HEK293 (cell line): ENCODE measurements around the gene PODXL2.

Experiments used
- EGR2 ChIP-seq: fragments of 450-650 bp; formaldehyde crosslinking; IDR thresholded peaks from 2 replicates; pipeline ENCODE4 v1.5.1; 2016; ENCODE audit warnings: low read depth, missing biosample characterization, missing genetic modification characterization
- KLF7 ChIP-seq: fragments of 450-650 bp; formaldehyde crosslinking; IDR thresholded peaks from 2 replicates; pipeline ENCODE4 v1.5.1; 2016; ENCODE audit warnings: missing biosample characterization, missing genetic modification characterization, borderline replicate concordance
- KLF8 ChIP-seq: fragments of 450-650 bp; formaldehyde crosslinking; IDR thresholded peaks from 2 replicates; pipeline ENCODE4 v1.5.1; 2016; ENCODE audit warnings: missing biosample characterization, missing genetic modification characterization
- KLF9 ChIP-seq: fragments of 450-650 bp; formaldehyde crosslinking; IDR thresholded peaks from 2 replicates; pipeline ENCODE4 v1.5.1; 2016; ENCODE audit warnings: missing biosample characterization, missing genetic modification characterization, low read depth
- SCRT1 ChIP-seq: fragments of 450-650 bp; formaldehyde crosslinking; IDR thresholded peaks from 2 replicates; pipeline ENCODE4 v1.5.1; 2016; ENCODE audit warnings: missing biosample characterization, missing genetic modification characterization, borderline replicate concordance
- SP2 ChIP-seq: fragments of 450-650 bp; formaldehyde crosslinking; IDR thresholded peaks from 2 replicates; pipeline ENCODE4 v1.5.1; 2016; ENCODE audit warnings: missing biosample characterization, missing genetic modification characterization
- YY2 ChIP-seq: fragments of 450-650 bp; formaldehyde crosslinking; IDR thresholded peaks from 2 replicates; pipeline ENCODE4 v1.5.1; 2016; ENCODE audit warnings: missing biosample characterization, missing genetic modification characterization
- ZBTB20 ChIP-seq: fragments of 450-650 bp; formaldehyde crosslinking; IDR thresholded peaks from 2 replicates; pipeline ENCODE4 v1.5.1; 2016; ENCODE audit warnings: missing biosample characterization, missing genetic modification characterization
- ZBTB8A ChIP-seq: fragments of 450-650 bp; formaldehyde crosslinking; IDR thresholded peaks from 2 replicates; pipeline ENCODE4 v1.5.1; 2016; ENCODE audit warnings: missing biosample characterization, missing genetic modification characterization
- ZNF10 ChIP-seq: fragments of 450-650 bp; formaldehyde crosslinking; IDR thresholded peaks from 2 replicates; pipeline ENCODE4 v1.5.1; 2017; ENCODE audit warnings: missing biosample characterization, missing genetic modification characterization
- ZNF121 ChIP-seq: fragments of 450-650 bp; formaldehyde crosslinking; IDR thresholded peaks from 2 replicates; pipeline ENCODE4 v1.5.1; 2016; ENCODE audit warnings: missing biosample characterization, missing genetic modification characterization
- ZNF133 ChIP-seq: fragments of 450-650 bp; formaldehyde crosslinking; IDR thresholded peaks from 2 replicates; pipeline ENCODE4 v1.5.1; 2016; ENCODE audit warnings: missing biosample characterization, missing genetic modification characterization
- ZNF138 ChIP-seq: fragments of 450-650 bp; formaldehyde crosslinking; IDR thresholded peaks from 2 replicates; pipeline ENCODE4 v1.5.1; 2016; ENCODE audit warnings: missing biosample characterization, missing genetic modification characterization, borderline replicate concordance
- ZNF146 ChIP-seq: fragments of 450-650 bp; formaldehyde crosslinking; IDR thresholded peaks from 2 replicates; pipeline ENCODE4 v1.5.1; 2016; ENCODE audit warnings: missing biosample characterization, missing genetic modification characterization
- ZNF16 ChIP-seq: fragments of 450-650 bp; formaldehyde crosslinking; IDR thresholded peaks from 2 replicates; pipeline ENCODE4 v1.5.1; 2016; ENCODE audit warnings: low read depth, missing biosample characterization, missing genetic modification characterization
- ZNF202 ChIP-seq: fragments of 450-650 bp; formaldehyde crosslinking; IDR thresholded peaks from 2 replicates; pipeline ENCODE4 v1.5.1; 2016; ENCODE audit warnings: missing biosample characterization, missing genetic modification characterization, borderline replicate concordance
- ZNF223 ChIP-seq: fragments of 450-650 bp; formaldehyde crosslinking; IDR thresholded peaks from 2 replicates; pipeline ENCODE4 v1.5.1; 2016; ENCODE audit warnings: missing biosample characterization, missing genetic modification characterization
- ZNF335 ChIP-seq: fragments of 450-650 bp; formaldehyde crosslinking; conservative IDR thresholded peaks from 2 replicates; pipeline ENCODE4 v1.5.1; 2016; ENCODE audit warnings: missing biosample characterization, missing genetic modification characterization
- ZNF341 ChIP-seq: fragments of 450-650 bp; formaldehyde crosslinking; IDR thresholded peaks from 2 replicates; pipeline ENCODE4; 2016; ENCODE audit warnings: low read depth, missing biosample characterization, missing genetic modification characterization
- ZNF354C ChIP-seq: fragments of 450-650 bp; formaldehyde crosslinking; IDR thresholded peaks from 2 replicates; pipeline ENCODE4 v1.5.1; 2016; ENCODE audit warnings: missing biosample characterization, missing genetic modification characterization, low read depth, borderline replicate concordance
- ZNF423 ChIP-seq: fragments of 450-650 bp; formaldehyde crosslinking; IDR thresholded peaks from 2 replicates; pipeline ENCODE4 v1.5.1; 2016; ENCODE audit warnings: missing biosample characterization, missing genetic modification characterization
- ZNF558 ChIP-seq: fragments of 450-650 bp; formaldehyde crosslinking; IDR thresholded peaks from 2 replicates; pipeline ENCODE4 v1.5.1; 2016; ENCODE audit warnings: missing biosample characterization, missing genetic modification characterization
- ZNF561 ChIP-seq: fragments of 450-650 bp; IDR thresholded peaks from 2 replicates; pipeline ENCODE4 v1.5.1; 2018; ENCODE audit warnings: missing biosample characterization, missing genetic modification characterization, borderline replicate concordance
- ZNF585B ChIP-seq: fragments of 450-650 bp; formaldehyde crosslinking; IDR thresholded peaks from 2 replicates; pipeline ENCODE4 v1.5.1; 2016; ENCODE audit warnings: missing biosample characterization, missing genetic modification characterization
- ZNF654 ChIP-seq: fragments of 450-650 bp; formaldehyde crosslinking; IDR thresholded peaks from 2 replicates; pipeline ENCODE4 v1.5.1; 2016; ENCODE audit warnings: low read depth, missing biosample characterization, missing genetic modification characterization
- ZNF660 ChIP-seq: fragments of 450-650 bp; IDR thresholded peaks from 2 replicates; pipeline ENCODE4 v1.5.1; 2018; ENCODE audit warnings: missing biosample characterization, mild to moderate bottlenecking, missing genetic modification characterization
- ZNF76 ChIP-seq: fragments of 450-650 bp; formaldehyde crosslinking; IDR thresholded peaks from 2 replicates; pipeline ENCODE4; 2016; ENCODE audit warnings: low read depth, missing biosample characterization, missing genetic modification characterization, borderline replicate concordance
- ZNF768 ChIP-seq: fragments of 450-650 bp; formaldehyde crosslinking; IDR thresholded peaks from 2 replicates; pipeline ENCODE4 v1.5.1; 2018; ENCODE audit warnings: missing biosample characterization, mild to moderate bottlenecking, missing genetic modification characterization
- ZNF777 ChIP-seq: fragments of 450-650 bp; formaldehyde crosslinking; IDR thresholded peaks from 2 replicates; pipeline ENCODE4 v1.5.1; 2017; ENCODE audit warnings: missing biosample characterization, missing genetic modification characterization, borderline replicate concordance
- ZSCAN16 ChIP-seq: fragments of 450-650 bp; formaldehyde crosslinking; IDR thresholded peaks from 2 replicates; pipeline ENCODE4 v1.5.1; 2016; ENCODE audit warnings: missing biosample characterization, missing genetic modification characterization
- TF ChIP-seq, protein P1 (sequence below): fragments of 450-650 bp; formaldehyde crosslinking; IDR thresholded peaks from 2 replicates; pipeline ENCODE4 v1.5.1; 2017; ENCODE audit warnings: missing biosample characterization, missing genetic modification characterization
- TF ChIP-seq, protein P2 (sequence below): fragments of 450-650 bp; formaldehyde crosslinking; IDR thresholded peaks from 2 replicates; pipeline ENCODE4 v1.5.1; 2016; ENCODE audit warnings: missing biosample characterization, missing genetic modification characterization
- TF ChIP-seq, protein P3 (sequence below): fragments of 450-650 bp; formaldehyde crosslinking; IDR thresholded peaks from 2 replicates; pipeline ENCODE4 v1.5.1; 2017; ENCODE audit warnings: missing biosample characterization, missing genetic modification characterization
- TF ChIP-seq, protein P4 (sequence below): sonication (generic); formaldehyde crosslinking; IDR thresholded peaks from 2 replicates; pipeline ENCODE4 v1.8.1; 2022; ENCODE audit warnings: mild to moderate bottlenecking, moderate library complexity, missing genetic modification reagents
- TF ChIP-seq, protein P5 (sequence below): fragments of 450-650 bp; formaldehyde crosslinking; IDR thresholded peaks from 2 replicates; pipeline ENCODE4 v1.5.1; 2016; ENCODE audit warnings: missing biosample characterization, missing genetic modification characterization

PODXL2 gene

DNA sequence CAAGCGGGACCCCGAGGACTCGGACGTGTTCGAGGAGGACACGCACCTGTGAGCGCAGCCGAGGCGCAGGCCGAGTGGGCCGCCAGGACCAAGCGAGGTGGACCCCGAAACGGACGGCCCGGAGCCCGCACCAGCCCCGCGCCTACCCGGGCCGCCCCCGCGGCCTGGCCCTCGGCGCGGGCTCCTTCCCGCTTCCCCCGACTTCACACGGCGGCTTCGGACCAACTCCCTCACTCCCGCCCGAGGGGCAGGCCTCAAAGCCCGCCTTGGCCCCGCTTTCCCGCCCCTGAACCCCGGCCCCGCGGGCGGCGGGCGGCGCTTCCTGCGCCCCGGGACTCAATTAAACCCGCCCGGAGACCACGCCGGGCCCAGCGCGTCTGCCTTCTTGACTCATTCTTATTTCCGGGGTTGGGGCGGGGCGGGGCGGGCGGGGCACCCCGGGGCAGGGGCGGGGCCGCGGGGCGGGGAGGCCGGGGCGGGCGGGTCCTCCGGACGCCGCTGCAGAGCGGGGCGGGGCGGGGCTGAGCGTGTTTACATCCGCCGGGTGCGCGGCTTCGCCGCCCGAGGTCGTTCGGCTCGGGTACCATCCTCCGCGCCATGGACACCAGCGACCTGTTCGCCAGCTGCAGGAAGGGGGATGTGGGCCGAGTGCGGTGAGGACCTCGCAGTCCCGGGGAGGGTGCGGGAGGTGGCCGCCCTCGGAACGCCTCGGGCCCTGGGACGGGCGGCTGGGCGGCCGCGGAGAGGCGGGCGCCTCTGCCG lies 43.6 kb downstream of the PODXL2 start, which contains the start of gene ABTB1 (continued):
- TF ChIP-seq, protein P1, sequence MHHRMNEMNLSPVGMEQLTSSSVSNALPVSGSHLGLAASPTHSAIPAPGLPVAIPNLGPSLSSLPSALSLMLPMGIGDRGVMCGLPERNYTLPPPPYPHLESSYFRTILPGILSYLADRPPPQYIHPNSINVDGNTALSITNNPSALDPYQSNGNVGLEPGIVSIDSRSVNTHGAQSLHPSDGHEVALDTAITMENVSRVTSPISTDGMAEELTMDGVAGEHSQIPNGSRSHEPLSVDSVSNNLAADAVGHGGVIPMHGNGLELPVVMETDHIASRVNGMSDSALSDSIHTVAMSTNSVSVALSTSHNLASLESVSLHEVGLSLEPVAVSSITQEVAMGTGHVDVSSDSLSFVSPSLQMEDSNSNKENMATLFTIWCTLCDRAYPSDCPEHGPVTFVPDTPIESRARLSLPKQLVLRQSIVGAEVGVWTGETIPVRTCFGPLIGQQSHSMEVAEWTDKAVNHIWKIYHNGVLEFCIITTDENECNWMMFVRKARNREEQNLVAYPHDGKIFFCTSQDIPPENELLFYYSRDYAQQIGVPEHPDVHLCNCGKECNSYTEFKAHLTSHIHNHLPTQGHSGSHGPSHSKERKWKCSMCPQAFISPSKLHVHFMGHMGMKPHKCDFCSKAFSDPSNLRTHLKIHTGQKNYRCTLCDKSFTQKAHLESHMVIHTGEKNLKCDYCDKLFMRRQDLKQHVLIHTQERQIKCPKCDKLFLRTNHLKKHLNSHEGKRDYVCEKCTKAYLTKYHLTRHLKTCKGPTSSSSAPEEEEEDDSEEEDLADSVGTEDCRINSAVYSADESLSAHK (tag by site-specific recombination), result no peak
- TF ChIP-seq ZNF16 (tag by site-specific recombination) (no peak), ZNF121 (tag by site-specific recombination) (no peak), ZNF202 (tag by site-specific recombination) (no peak), ZNF777 (tag by site-specific recombination) (no peak), ZNF423 (tag by site-specific recombination) (no peak), ZNF561 (tag by site-specific recombination) (no peak), ZNF768 (tag by site-specific recombination) (no peak), ZBTB20 (tag by site-specific recombination) (peak; percentile 16; the same call in 1 of the 2 replicates), KLF8 (tag by site-specific recombination) (no peak), KLF7 (tag by site-specific recombination) (no peak), ZNF138 (no peak), ZNF585B (tag by site-specific recombination) (no peak), ZNF223 (tag by site-specific recombination) (no peak), ZNF76 (no peak), SP2 (tag by site-specific recombination) (peak; percentile 52), ZNF558 (tag by site-specific recombination) (no peak), ZNF341 (tag by site-specific recombination) (no peak), YY2 (tag by site-specific recombination) (no peak), SCRT1 (tag by site-specific recombination) (no peak), ZNF654 (tag by site-specific recombination) (no peak), ZNF354C (tag by site-specific recombination) (no peak), EGR2 (tag by site-specific recombination) (no peak), ZBTB8A (peak; percentile 60), ZNF660 (tag by site-specific recombination) (0 out of 2 replicates have a peak, but pooled peaks have one; percentile 42), ZNF10 (tag by site-specific recombination) (no peak), ZNF133 (tag by site-specific recombination) (no peak), KLF9 (0 out of 2 replicates have a peak, but pooled peaks have one; percentile 12), ZNF335 (tag by site-specific recombination) (peak; percentile 34; the same call in 1 of the 2 replicates), ZSCAN16 (tag by site-specific recombination) (no peak), ZNF146 (tag by site-specific recombination) (no peak)
- TF ChIP-seq, protein P2, sequence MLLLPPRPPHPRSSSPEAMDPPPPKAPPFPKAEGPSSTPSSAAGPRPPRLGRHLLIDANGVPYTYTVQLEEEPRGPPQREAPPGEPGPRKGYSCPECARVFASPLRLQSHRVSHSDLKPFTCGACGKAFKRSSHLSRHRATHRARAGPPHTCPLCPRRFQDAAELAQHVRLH (tag by site-specific recombination), result no peak
- TF ChIP-seq, protein P3, sequence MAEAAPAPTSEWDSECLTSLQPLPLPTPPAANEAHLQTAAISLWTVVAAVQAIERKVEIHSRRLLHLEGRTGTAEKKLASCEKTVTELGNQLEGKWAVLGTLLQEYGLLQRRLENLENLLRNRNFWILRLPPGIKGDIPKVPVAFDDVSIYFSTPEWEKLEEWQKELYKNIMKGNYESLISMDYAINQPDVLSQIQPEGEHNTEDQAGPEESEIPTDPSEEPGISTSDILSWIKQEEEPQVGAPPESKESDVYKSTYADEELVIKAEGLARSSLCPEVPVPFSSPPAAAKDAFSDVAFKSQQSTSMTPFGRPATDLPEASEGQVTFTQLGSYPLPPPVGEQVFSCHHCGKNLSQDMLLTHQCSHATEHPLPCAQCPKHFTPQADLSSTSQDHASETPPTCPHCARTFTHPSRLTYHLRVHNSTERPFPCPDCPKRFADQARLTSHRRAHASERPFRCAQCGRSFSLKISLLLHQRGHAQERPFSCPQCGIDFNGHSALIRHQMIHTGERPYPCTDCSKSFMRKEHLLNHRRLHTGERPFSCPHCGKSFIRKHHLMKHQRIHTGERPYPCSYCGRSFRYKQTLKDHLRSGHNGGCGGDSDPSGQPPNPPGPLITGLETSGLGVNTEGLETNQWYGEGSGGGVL (tag by site-specific recombination), result no peak
- TF ChIP-seq, protein P4, sequence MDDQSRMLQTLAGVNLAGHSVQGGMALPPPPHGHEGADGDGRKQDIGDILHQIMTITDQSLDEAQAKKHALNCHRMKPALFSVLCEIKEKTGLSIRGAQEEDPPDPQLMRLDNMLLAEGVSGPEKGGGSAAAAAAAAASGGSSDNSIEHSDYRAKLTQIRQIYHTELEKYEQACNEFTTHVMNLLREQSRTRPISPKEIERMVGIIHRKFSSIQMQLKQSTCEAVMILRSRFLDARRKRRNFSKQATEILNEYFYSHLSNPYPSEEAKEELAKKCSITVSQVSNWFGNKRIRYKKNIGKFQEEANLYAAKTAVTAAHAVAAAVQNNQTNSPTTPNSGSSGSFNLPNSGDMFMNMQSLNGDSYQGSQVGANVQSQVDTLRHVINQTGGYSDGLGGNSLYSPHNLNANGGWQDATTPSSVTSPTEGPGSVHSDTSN (CRISPR knock-in tag), result no peak
- TF ChIP-seq, protein P5, sequence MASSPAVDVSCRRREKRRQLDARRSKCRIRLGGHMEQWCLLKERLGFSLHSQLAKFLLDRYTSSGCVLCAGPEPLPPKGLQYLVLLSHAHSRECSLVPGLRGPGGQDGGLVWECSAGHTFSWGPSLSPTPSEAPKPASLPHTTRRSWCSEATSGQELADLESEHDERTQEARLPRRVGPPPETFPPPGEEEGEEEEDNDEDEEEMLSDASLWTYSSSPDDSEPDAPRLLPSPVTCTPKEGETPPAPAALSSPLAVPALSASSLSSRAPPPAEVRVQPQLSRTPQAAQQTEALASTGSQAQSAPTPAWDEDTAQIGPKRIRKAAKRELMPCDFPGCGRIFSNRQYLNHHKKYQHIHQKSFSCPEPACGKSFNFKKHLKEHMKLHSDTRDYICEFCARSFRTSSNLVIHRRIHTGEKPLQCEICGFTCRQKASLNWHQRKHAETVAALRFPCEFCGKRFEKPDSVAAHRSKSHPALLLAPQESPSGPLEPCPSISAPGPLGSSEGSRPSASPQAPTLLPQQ (tag by site-specific recombination), result no peak
